Mesendoderm (in vitro differentiated cells): ENCODE data around the gene TCEANC2.
A peak's percentile ranks its signal among the peaks of the same experiment; 100 is the strongest.

Experiments
- DNase-seq: peaks from one replicate; pipeline ENCODE4 v3.0.0; 2013
- H2AK5ac ChIP-seq: 2 replicates; pipeline ENCODE4 v1.6.1; 2013; ENCODE audit warnings: low read length, inconsistent platforms
- H2BK120ac ChIP-seq: 2 replicates; pipeline ENCODE4 v1.6.1; 2013; ENCODE audit warnings: low read depth, mild to moderate bottlenecking, low read length, moderate library complexity, mixed read lengths
- H2BK15ac ChIP-seq: replicated peaks from 2 replicates; pipeline ENCODE4 v1.6.1; 2013; ENCODE audit warnings: low read depth, mild to moderate bottlenecking, moderate library complexity
- H2BK5ac ChIP-seq: 2 replicates; pipeline ENCODE4 v1.6.1; 2013; ENCODE audit warnings: low read length, inconsistent platforms
- H3K18ac ChIP-seq: 2 replicates; pipeline ENCODE4 v1.6.1; 2013; ENCODE audit warnings: mild to moderate bottlenecking, low read length, mixed read lengths
- H3K23ac ChIP-seq: one replicate; pipeline ENCODE4 v1.6.1; 2013; ENCODE audit warnings: low read length
- H3K27ac ChIP-seq: 2 replicates; pipeline ENCODE4 v1.5.1; 2013; ENCODE audit warnings: low read depth, mild to moderate bottlenecking, inconsistent platforms, low read length, moderate library complexity
- H3K27me3 ChIP-seq: 2 replicates; pipeline ENCODE4 v1.6.1; 2013; ENCODE audit warnings: low read length, control low read depth, mild to moderate bottlenecking, inconsistent platforms; ENCODE audit not compliant: insufficient read depth, poor library complexity
- H3K36me3 ChIP-seq: 2 replicates; pipeline ENCODE4 v1.6.1; 2013; ENCODE audit warnings: low read length, inconsistent platforms; ENCODE audit not compliant: control insufficient read depth, insufficient read depth
- H3K4ac ChIP-seq: one replicate; pipeline ENCODE4 v1.6.1; 2013; ENCODE audit warnings: low read depth, mild to moderate bottlenecking, low read length, moderate library complexity
- H3K4me1 ChIP-seq: 2 replicates; pipeline ENCODE4 v1.6.1; 2013; ENCODE audit warnings: low read depth, low read length, inconsistent platforms; ENCODE audit not compliant: control insufficient read depth
- H3K4me2 ChIP-seq: 2 replicates; pipeline ENCODE4 v1.6.1; 2013; ENCODE audit warnings: low read length
- H3K4me3 ChIP-seq: 2 replicates; pipeline ENCODE4 v1.5.1; 2013; ENCODE audit warnings: mild to moderate bottlenecking, low read length
- H3K56ac ChIP-seq: one replicate; pipeline ENCODE4 v1.6.1; 2013; ENCODE audit warnings: low read length
- H3K79me1 ChIP-seq: 2 replicates; pipeline ENCODE4 v1.6.1; 2013; ENCODE audit warnings: low read length, inconsistent platforms
- H3K79me2 ChIP-seq: 2 replicates; pipeline ENCODE4 v1.6.1; 2013; ENCODE audit warnings: mild to moderate bottlenecking, low read length; ENCODE audit not compliant: control insufficient read depth, insufficient read depth
- H3K9ac ChIP-seq: 2 replicates; pipeline ENCODE4 v1.6.1; 2013; ENCODE audit warnings: low read length, inconsistent platforms
- H4K5ac ChIP-seq: one replicate; pipeline ENCODE4 v1.6.1; 2013; ENCODE audit warnings: low read length
- H4K8ac ChIP-seq: one replicate; pipeline ENCODE4 v1.6.1; 2013; ENCODE audit warnings: low read depth, mild to moderate bottlenecking, control low read depth, low read length, moderate library complexity
- WGBS: extraction: QIAGEN DNeasy Blood & Tissue Kit; methylation state at CpG from one replicate; pipeline ENCODE4 v1.1.7; 2013; ENCODE audit warnings: low lambda C conversion rate, missing lambda C conversion rate; ENCODE audit not compliant: insufficient coverage; ENCODE audit errors: extremely low coverage; 5-methylcytosine and 5-hydroxymethylcytosine counted together

The TCEANC2 gene

DNA sequence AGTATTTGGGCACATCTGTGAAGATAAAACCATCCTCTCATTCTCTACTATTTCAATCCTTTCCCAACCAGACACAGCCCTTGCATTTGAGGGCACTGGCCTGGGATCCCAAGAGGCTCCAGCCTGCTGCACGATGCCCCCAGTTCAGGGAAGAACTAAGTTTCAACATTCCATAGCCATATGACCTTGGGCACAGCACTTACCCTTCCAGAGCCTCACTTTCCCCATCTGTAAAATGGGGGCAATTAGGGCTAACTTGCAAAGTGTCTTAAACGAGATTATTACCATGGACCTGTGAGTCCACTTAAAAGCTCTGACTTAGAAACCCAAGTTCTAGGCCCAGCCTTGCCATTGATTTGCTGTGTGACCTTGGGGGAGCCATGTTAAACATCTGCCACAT is 76.5 kb downstream of the TCEANC2 start:
- no peak overlapping the region for H3K9ac ChIP-seq
- no peak overlapping the region for H2BK120ac ChIP-seq
- H3K23ac ChIP-seq = no peak overlapping the region
- no peak overlapping the region for H2AK5ac ChIP-seq
- no peak overlapping the region for H3K56ac ChIP-seq
- H3K36me3 ChIP-seq = no peaks in the 10 kb centered on the region
- no peak overlapping the region for H4K8ac ChIP-seq
- no peaks in the 10 kb centered on the region for H3K27me3 ChIP-seq
- no peak overlapping the region for H2BK5ac ChIP-seq
- no peak overlapping the region for H4K5ac ChIP-seq
- H2BK15ac ChIP-seq = no peak overlapping the region
- H3K79me2 ChIP-seq = no peaks in the 10 kb centered on the region
- H3K79me1 ChIP-seq = no peaks in the 10 kb centered on the region
- H3K4ac ChIP-seq = no peak overlapping the region
- H3K4me1 ChIP-seq = no peaks in the 10 kb centered on the region
- H3K27ac ChIP-seq = no peak overlapping the region
- H3K4me2 ChIP-seq = no peak overlapping the region
- no peak overlapping the region for H3K18ac ChIP-seq
- WGBS = no CpG with 5 or more reads among the region's 2 CpGs
- H3K4me3 ChIP-seq = no peak overlapping the region
- no peak for DNase-seq

DNA sequence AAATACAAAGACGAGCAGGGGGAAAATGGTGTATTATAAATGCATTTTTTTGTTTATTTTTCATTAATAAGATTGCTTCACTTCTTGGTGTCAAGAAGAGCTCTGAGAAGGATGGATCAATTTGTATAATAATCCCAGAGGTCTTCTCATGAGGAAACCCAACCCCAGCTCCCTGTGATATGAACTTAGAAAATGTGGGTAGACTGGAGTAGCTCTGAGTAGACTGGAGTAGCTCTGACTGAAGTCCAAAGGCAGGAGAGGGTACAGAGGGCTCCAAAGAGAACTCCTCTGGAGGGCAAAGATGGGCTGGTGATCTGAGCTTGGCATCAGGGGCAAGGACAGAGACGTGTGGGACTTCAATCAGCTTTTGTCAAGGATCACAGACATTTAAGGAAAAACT is 78.0 kb downstream of the TCEANC2 start:
- no peak overlapping the region for H4K8ac ChIP-seq
- no peak overlapping the region for H3K4ac ChIP-seq
- H3K36me3 ChIP-seq = no peaks in the 10 kb centered on the region
- DNase-seq = no peak
- no peak overlapping the region for H2AK5ac ChIP-seq
- H2BK5ac ChIP-seq = no peak overlapping the region
- H3K27ac ChIP-seq = no peak overlapping the region
- H4K5ac ChIP-seq = no peak overlapping the region
- peaks cover 9% of the 10 kb centered on the region for H3K4me1 ChIP-seq
- H3K4me3 ChIP-seq = no peak overlapping the region
- H2BK120ac ChIP-seq = no peak overlapping the region
- no peak overlapping the region for H3K9ac ChIP-seq
- no peaks in the 10 kb centered on the region for H3K79me1 ChIP-seq
- H3K4me2 ChIP-seq = no peak overlapping the region
- no peak overlapping the region for H3K56ac ChIP-seq
- H3K79me2 ChIP-seq = no peaks in the 10 kb centered on the region
- H3K18ac ChIP-seq = no peak overlapping the region
- H3K23ac ChIP-seq = no peak overlapping the region
- WGBS = no CpG with 5 or more reads among the region's 2 CpGs
- H2BK15ac ChIP-seq = no peak overlapping the region
- no peaks in the 10 kb centered on the region for H3K27me3 ChIP-seq

- no CpG with 5 or more reads among the region's 2 CpGs for WGBS
- Histone ChIP-seq H3K79me2 (no peaks in the 10 kb centered on the region), H3K79me1 (no peaks in the 10 kb centered on the region), H3K27me3 (no peaks in the 10 kb centered on the region), H2BK15ac (no peak overlapping the region), H4K5ac (no peak overlapping the region), H3K4me2 (no peak overlapping the region), H3K18ac (no peak overlapping the region), H3K23ac (no peak overlapping the region), H3K4me1 (peaks cover 9% of the 10 kb centered on the region), H3K27ac (no peak overlapping the region), H3K4ac (no peak overlapping the region), H3K56ac (no peak overlapping the region), H3K4me3 (no peak overlapping the region), H4K8ac (no peak overlapping the region), H2BK120ac (no peak overlapping the region), H2BK5ac (no peak overlapping the region), H2AK5ac (no peak overlapping the region), H3K9ac (no peak overlapping the region), H3K36me3 (no peaks in the 10 kb centered on the region)
- no peak for DNase-seq
Measured at GRCh38 chr1:54132495-54132894, 79.1 kb downstream of the TCEANC2 start.

DNA sequence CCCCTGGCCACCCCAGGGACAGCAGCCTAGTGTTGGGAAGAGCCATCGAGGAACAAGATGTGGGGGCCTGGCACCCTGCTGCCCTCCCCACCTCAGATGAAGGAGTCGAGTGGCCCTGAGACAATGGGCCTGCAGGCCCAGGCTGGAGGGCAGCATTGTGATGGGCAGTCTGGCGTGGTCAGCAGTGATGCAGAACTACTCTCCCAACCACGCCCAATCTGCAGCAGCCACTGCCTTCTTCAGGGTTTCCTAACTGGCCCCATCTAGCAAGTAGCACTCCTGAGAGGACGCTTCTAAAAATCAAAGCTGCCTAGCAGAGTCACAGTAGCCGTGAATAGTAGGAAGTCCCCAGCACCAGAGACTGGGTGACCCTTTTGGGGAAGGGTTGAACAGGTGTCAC is 80.9 kb downstream of the TCEANC2 start:
- Histone ChIP-seq H2BK120ac (no peak overlapping the region), H3K56ac (no peak overlapping the region), H3K27ac (no peak overlapping the region), H3K4me2 (no peak overlapping the region), H3K79me2 (no peaks in the 10 kb centered on the region), H4K5ac (no peak overlapping the region), H2BK15ac (no peak overlapping the region), H3K9ac (no peak overlapping the region), H4K8ac (no peak overlapping the region), H3K36me3 (no peaks in the 10 kb centered on the region), H3K4me1 (peaks cover 9% of the 10 kb centered on the region), H3K4me3 (no peak overlapping the region), H2BK5ac (no peak overlapping the region), H3K23ac (no peak overlapping the region), H3K27me3 (no peaks in the 10 kb centered on the region), H3K79me1 (no peaks in the 10 kb centered on the region), H2AK5ac (no peak overlapping the region), H3K18ac (no peak overlapping the region), H3K4ac (no peak overlapping the region)
- DNase-seq = no peak
- WGBS = no CpG with 5 or more reads among the region's 6 CpGs

DNA sequence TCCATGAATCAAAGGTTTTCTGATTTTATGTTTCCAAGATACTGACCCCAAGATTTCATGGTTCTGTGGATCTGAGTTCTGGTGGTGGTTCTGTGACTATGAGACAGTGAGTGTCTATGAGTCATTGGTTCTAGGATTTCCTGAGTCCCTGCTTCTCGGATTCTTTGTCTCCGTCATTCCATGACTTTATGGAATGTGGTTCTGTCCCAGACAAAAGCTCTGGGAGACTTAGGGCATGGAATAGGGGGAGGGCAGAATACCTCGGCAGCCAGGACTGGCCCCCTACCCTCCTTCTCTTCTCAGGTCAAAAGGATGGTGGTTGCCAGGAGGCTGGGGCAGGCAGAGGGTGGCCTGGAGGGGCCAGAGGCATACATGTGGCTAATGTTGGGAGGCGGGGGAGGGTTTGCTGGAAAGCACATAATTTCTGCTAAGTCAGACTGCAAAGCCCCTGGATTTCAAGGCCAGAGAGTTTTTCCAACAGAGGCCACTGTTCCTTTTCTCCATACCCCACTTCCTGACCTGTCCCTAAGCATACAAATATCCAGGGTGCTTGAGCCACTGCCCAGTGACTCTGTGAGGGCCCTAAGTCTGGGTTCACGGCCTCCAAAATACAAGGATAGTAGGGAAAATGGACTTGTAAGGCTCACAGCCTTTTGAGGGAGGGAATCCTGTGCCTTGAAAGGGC is 82.2 kb downstream of the TCEANC2 start:
- Histone ChIP-seq H4K8ac (no peak overlapping the region), H3K27me3 (no peaks in the 10 kb centered on the region), H3K79me1 (no peaks in the 10 kb centered on the region), H3K56ac (peak overlapping the region; percentile 83), H3K4me1 (peaks cover 9% of the 10 kb centered on the region), H3K9ac (peak overlapping the region; percentile 51), H2AK5ac (peak overlapping the region; percentile 27), H2BK5ac (peak overlapping the region; percentile 49), H3K23ac (no peak overlapping the region), H3K4ac (no peak overlapping the region), H2BK120ac (no peak overlapping the region), H3K4me2 (no peak overlapping the region), H2BK15ac (no peak overlapping the region), H3K18ac (peak overlapping the region; percentile 71), H3K79me2 (no peaks in the 10 kb centered on the region), H4K5ac (peak overlapping the region; percentile 33), H3K4me3 (no peak overlapping the region), H3K36me3 (no peaks in the 10 kb centered on the region), H3K27ac (peak overlapping the region; percentile 56)
- DNase-seq = peak; percentile 76
- WGBS = no CpG with 5 or more reads among the region's 5 CpGs
